Activated CD4-positive, alpha-beta T cell treated with anti-CD3 and anti-CD28 coated beads, Interleukin-2, amount 50 U/mL, for 24 hours (primary cell): Measurements from ENCODE around the gene ELOVL5.

ENCODE experiments used
- DNase-seq, 2 donors: peaks; one replicate each; pipeline ENCODE4 v3.0.0-alpha.2; 2020; ENCODE audit warnings: low read depth in 1 of 2, low spot score in 1 of 2

ELOVL5 gene

GRCh38 chr6:53280207-53280606 lies 68.5 kb downstream of the ELOVL5 start:
- DNase-seq = no peak

- no peak for DNase-seq
Observed at GRCh38 chr6:53279293-53279692, 69.5 kb downstream of the ELOVL5 start.

GRCh38 chr6:53273370-53273769 lies 75.4 kb downstream of the ELOVL5 start:
- no peak for DNase-seq

- no peak for DNase-seq
Observed at GRCh38 chr6:53269827-53270226, 78.9 kb downstream of the ELOVL5 start.

- no peak for DNase-seq
Observed at GRCh38 chr6:53268858-53269608, 79.7 kb downstream of the ELOVL5 start.

GRCh38 chr6:53266553-53267090 lies 82.1 kb downstream of the ELOVL5 start:
- DNase-seq = no peak

- no peak for DNase-seq
Observed at GRCh38 chr6:53264915-53265607, 83.7 kb downstream of the ELOVL5 start.

- DNase-seq = no peak
Observed at GRCh38 chr6:53264337-53264736, 84.4 kb downstream of the ELOVL5 start.

GRCh38 chr6:53263917-53264316 lies 84.8 kb downstream of the ELOVL5 start:
- DNase-seq = no peak

GRCh38 chr6:53259860-53260580 lies 88.7 kb downstream of the ELOVL5 start:
- no peak for DNase-seq

- no peak for DNase-seq
Observed at GRCh38 chr6:53258774-53259155, 90.0 kb downstream of the ELOVL5 start.

GRCh38 chr6:53258076-53258773 lies 90.5 kb downstream of the ELOVL5 start:
- DNase-seq = no peak

- no peak for DNase-seq
Observed at GRCh38 chr6:53257533-53257932, 91.2 kb downstream of the ELOVL5 start.

- no peak for DNase-seq
Observed at GRCh38 chr6:53257001-53257400, 91.7 kb downstream of the ELOVL5 start.

GRCh38 chr6:53252177-53252692 lies 96.5 kb downstream of the ELOVL5 start:
- DNase-seq = no peak

GRCh38 chr6:53251033-53251672 lies 97.6 kb downstream of the ELOVL5 start:
- DNase-seq = no peak

GRCh38 chr6:53250176-53251032 lies 98.3 kb downstream of the ELOVL5 start:
- DNase-seq = no peak

- DNase-seq = no peak
Observed at GRCh38 chr6:53246924-53247323, 101.8 kb downstream of the ELOVL5 start.

GRCh38 chr6:53244958-53245357 lies 103.8 kb downstream of the ELOVL5 start:
- DNase-seq = no peak
